GM21717 (cell line): ENCODE data around the gene TMEM214.

Experiments used
- ATAC-seq: cut with Tn5 transposase; IDR thresholded peaks from one replicate; pipeline ENCODE4 v1.9.1; 2021; ENCODE audit warnings: mild to moderate bottlenecking, moderate library complexity; ENCODE audit not compliant: unreplicated experiment

The TMEM214 gene

GRCh38 chr2:27082773-27083409 is 50.1 kb downstream of the TMEM214 start:
- no peak for ATAC-seq

- no peak for ATAC-seq
These were observed 50.9 kb downstream of the TMEM214 start for GRCh38 chr2:27083410-27084296.

- no peak for ATAC-seq
These were observed 51.7 kb downstream of the TMEM214 start for GRCh38 chr2:27084297-27085061.

- no peak for ATAC-seq
These were observed 52.4 kb downstream of the TMEM214 start for GRCh38 chr2:27085062-27085672.

- ATAC-seq: no peak
These were observed 52.9 kb downstream of the TMEM214 start for GRCh38 chr2:27085673-27086089.

- peak; percentile 75 for ATAC-seq
These were observed 53.4 kb downstream of the TMEM214 start for GRCh38 chr2:27086090-27086723.

GRCh38 chr2:27086724-27087593 is 54.2 kb downstream of the TMEM214 start, which contains the start of gene KHK:
TSS of gene KHK (plus strand) at chr2:27086772. CDS start at chr2:27087260, 488 bp downstream.
- peak; percentile 28 for ATAC-seq

GRCh38 chr2:27087823-27088410 is 55.2 kb downstream of the TMEM214 start:
- ATAC-seq: no peak

- no peak for ATAC-seq
These were observed 55.9 kb downstream of the TMEM214 start for GRCh38 chr2:27088634-27089033.

GRCh38 chr2:27089111-27089954 is 56.6 kb downstream of the TMEM214 start:
- ATAC-seq: no peak
